RKO (cell line): Measurements from ENCODE around the gene SORBS1.

Experiments used
- DNase-seq: peaks from one replicate; pipeline ENCODE4 v3.0.0-alpha.2; 2016; ENCODE audit warnings: low spot score

SORBS1 gene

GRCh38 chr10:95565336-95565735 lies 4.2 kb upstream of the SORBS1 start:
- no peak for DNase-seq

- no peak for DNase-seq
Observed at GRCh38 chr10:95564291-95564690, 3.1 kb upstream of the SORBS1 start.

- no peak for DNase-seq
Observed at GRCh38 chr10:95562341-95562965, 1.3 kb upstream of the SORBS1 start.

- no peak for DNase-seq
Observed at GRCh38 chr10:95561864-95562177, 650 bp upstream of the SORBS1 start.

GRCh38 chr10:95560278-95561176 lies 644 bp downstream of the SORBS1 start:
- DNase-seq: no peak

GRCh38 chr10:95559896-95560277 lies 1.3 kb downstream of the SORBS1 start:
- DNase-seq: no peak

- DNase-seq: no peak
Observed at GRCh38 chr10:95559471-95559870, 1.7 kb downstream of the SORBS1 start.

- DNase-seq: no peak
Observed at GRCh38 chr10:95558593-95559320, 2.4 kb downstream of the SORBS1 start.

- DNase-seq: no peak
Observed at GRCh38 chr10:95556994-95557767, 4.0 kb downstream of the SORBS1 start.

- DNase-seq: no peak
Observed at GRCh38 chr10:95553674-95554073, 7.5 kb downstream of the SORBS1 start.

- DNase-seq: no peak
Observed at GRCh38 chr10:95552679-95553342, 8.4 kb downstream of the SORBS1 start.

GRCh38 chr10:95550073-95550672 lies 11.0 kb downstream of the SORBS1 start:
- DNase-seq: no peak

GRCh38 chr10:95547791-95548435 lies 13.3 kb downstream of the SORBS1 start:
- no peak for DNase-seq

- no peak for DNase-seq
Observed at GRCh38 chr10:95547197-95547596, 14.0 kb downstream of the SORBS1 start.

GRCh38 chr10:95545981-95546380 lies 15.2 kb downstream of the SORBS1 start:
- DNase-seq: no peak

GRCh38 chr10:95544783-95545500 lies 16.2 kb downstream of the SORBS1 start:
- DNase-seq: no peak

GRCh38 chr10:95543459-95543858 lies 17.7 kb downstream of the SORBS1 start:
- DNase-seq: no peak

GRCh38 chr10:95542761-95543160 lies 18.4 kb downstream of the SORBS1 start:
- DNase-seq: no peak

GRCh38 chr10:95542330-95542729 lies 18.8 kb downstream of the SORBS1 start:
- DNase-seq: no peak

- no peak for DNase-seq
Observed at GRCh38 chr10:95540514-95541052, 20.6 kb downstream of the SORBS1 start.
